ENCODE results near the gene SEZ6.

The SEZ6 gene

GRCh38 chr17:28972437-28972836 is 33.4 kb downstream of the SEZ6 start:
- Histone ChIP-seq H3K4me1 (ENCODE audit: insufficient read depth, low read length) (no peaks in the 10 kb centered on the region), H3K4me2 (ENCODE audit: insufficient read depth, low read length) (no peak overlapping the region), H4K20me1 (ENCODE audit: insufficient read depth, low read length) (no peaks in the 10 kb centered on the region), H3K9ac (ENCODE audit: low read depth, low read length) (no peak overlapping the region), H3K36me3 (ENCODE audit: insufficient read depth, low read length) (no peaks in the 10 kb centered on the region), H3K27ac (ENCODE audit: low read length) (no peak overlapping the region), H2AFZ (ENCODE audit: low read depth, low read length) (no peak overlapping the region), H3K27me3 (ENCODE audit: insufficient read depth, low read length, poor library complexity) (peaks cover 11% of the 10 kb centered on the region), H3K4me3 (ENCODE audit: low read depth in 1 of 2, low read length in 2 of 2) (no peak overlapping the region), H3K79me2 (ENCODE audit: insufficient read depth, low read length) (no peaks in the 10 kb centered on the region), H3K9me3 (ENCODE audit: insufficient read depth, low read length, severe bottlenecking) (no peaks in the 10 kb centered on the region)
- DNase-seq (no peak), ATAC-seq (ENCODE audit: insufficient read depth, low read depth) (no peak)
- TF ChIP-seq, protein P1, sequence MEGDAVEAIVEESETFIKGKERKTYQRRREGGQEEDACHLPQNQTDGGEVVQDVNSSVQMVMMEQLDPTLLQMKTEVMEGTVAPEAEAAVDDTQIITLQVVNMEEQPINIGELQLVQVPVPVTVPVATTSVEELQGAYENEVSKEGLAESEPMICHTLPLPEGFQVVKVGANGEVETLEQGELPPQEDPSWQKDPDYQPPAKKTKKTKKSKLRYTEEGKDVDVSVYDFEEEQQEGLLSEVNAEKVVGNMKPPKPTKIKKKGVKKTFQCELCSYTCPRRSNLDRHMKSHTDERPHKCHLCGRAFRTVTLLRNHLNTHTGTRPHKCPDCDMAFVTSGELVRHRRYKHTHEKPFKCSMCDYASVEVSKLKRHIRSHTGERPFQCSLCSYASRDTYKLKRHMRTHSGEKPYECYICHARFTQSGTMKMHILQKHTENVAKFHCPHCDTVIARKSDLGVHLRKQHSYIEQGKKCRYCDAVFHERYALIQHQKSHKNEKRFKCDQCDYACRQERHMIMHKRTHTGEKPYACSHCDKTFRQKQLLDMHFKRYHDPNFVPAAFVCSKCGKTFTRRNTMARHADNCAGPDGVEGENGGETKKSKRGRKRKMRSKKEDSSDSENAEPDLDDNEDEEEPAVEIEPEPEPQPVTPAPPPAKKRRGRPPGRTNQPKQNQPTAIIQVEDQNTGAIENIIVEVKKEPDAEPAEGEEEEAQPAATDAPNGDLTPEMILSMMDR (IDR thresholded peaks at IDR 0.05; ENCODE audit: borderline replicate concordance, extremely low read depth, low read length, poor library complexity, severe bottlenecking) = no peak
- no peak for TF ChIP-seq EZH2 (IDR thresholded peaks at IDR 0.05; ENCODE audit: borderline replicate concordance, low read depth, low read length, severe bottlenecking)

DNA sequence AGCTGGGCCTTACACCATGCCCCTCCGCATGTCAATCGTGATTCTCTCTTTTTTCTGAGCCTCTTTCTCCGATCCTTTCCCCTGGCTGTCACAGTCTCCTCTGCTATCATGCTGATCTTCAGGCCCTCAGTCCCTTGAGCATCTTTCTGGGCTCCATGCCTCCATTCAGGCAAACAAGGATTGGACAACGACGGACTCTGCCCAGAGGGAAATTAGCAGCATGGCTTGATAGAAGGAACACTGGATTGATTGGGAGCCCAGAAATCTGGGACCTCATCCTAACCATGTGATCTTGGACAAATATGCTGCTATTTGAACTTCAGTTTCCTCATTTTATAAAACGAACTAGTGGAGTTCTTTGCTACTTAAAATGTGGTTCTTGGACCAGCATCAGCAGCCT is 35.0 kb downstream of the SEZ6 start:
- no peak for TF ChIP-seq EZH2 (IDR thresholded peaks at IDR 0.05; ENCODE audit: borderline replicate concordance, low read depth, low read length, severe bottlenecking)
- TF ChIP-seq, protein P1 (IDR thresholded peaks at IDR 0.05; ENCODE audit: borderline replicate concordance, extremely low read depth, low read length, poor library complexity, severe bottlenecking) = no peak
- Histone ChIP-seq H3K4me1 (ENCODE audit: insufficient read depth, low read length) (no peaks in the 10 kb centered on the region), H2AFZ (ENCODE audit: low read depth, low read length) (no peak overlapping the region), H3K27ac (ENCODE audit: low read length) (no peak overlapping the region), H3K79me2 (ENCODE audit: insufficient read depth, low read length) (no peaks in the 10 kb centered on the region), H3K4me3 (ENCODE audit: low read depth in 1 of 2, low read length in 2 of 2) (no peak overlapping the region), H3K4me2 (ENCODE audit: insufficient read depth, low read length) (no peak overlapping the region), H3K27me3 (ENCODE audit: insufficient read depth, low read length, poor library complexity) (peaks cover 11% of the 10 kb centered on the region), H3K9me3 (ENCODE audit: insufficient read depth, low read length, severe bottlenecking) (no peaks in the 10 kb centered on the region), H3K36me3 (ENCODE audit: insufficient read depth, low read length) (no peaks in the 10 kb centered on the region), H3K9ac (ENCODE audit: low read depth, low read length) (no peak overlapping the region), H4K20me1 (ENCODE audit: insufficient read depth, low read length) (no peaks in the 10 kb centered on the region)
- no peak for ATAC-seq (ENCODE audit: insufficient read depth, low read depth)
- DNase-seq = no peak

DNA sequence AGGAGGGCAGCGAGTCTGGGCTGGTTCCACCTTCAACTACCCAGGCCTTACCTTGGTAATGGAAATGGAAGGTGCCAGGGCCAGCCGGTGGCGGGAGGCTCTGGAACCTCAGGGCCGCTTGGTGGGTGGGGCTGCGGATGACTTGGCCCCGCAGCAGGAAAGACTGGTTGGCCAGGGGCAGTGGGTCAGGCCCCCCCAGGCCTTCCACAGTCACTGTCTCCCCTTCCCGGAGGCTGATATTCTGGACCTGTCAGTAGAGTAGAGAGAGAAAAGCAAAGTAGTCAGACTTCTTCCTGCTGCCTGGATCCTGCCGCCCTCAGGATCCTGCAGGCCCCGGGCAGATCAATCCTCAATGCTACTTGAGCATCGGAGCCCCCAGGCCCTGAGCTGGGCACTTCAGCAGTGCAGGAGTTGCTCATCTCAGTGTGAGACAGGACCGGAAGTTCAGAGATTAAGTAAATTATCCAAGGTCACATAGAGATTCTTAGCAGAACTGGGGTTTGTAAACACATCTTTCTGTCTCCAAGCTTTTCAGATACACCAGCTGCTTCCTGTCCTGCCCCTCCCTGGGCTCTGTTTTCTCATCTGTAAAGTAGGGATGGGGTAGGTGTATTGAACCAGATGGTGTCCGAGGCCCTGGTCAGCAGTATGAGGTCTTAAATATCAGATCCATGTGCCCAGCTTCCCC is 36.0 kb downstream of the SEZ6 start:
- no peaks in the 10 kb centered on the region for H4K20me1 ChIP-seq (ENCODE audit: insufficient read depth, low read length)
- ATAC-seq (ENCODE audit: insufficient read depth, low read depth) (no peak), DNase-seq (no peak)
- no peaks in the 10 kb centered on the region for H3K79me2 ChIP-seq (ENCODE audit: insufficient read depth, low read length)
- no peak overlapping the region for H3K27ac ChIP-seq (ENCODE audit: low read length)
- no peak overlapping the region for H2AFZ ChIP-seq (ENCODE audit: low read depth, low read length)
- H3K4me1 ChIP-seq (ENCODE audit: insufficient read depth, low read length) = no peaks in the 10 kb centered on the region
- no peak overlapping the region for H3K9ac ChIP-seq (ENCODE audit: low read depth, low read length)
- peaks cover 11% of the 10 kb centered on the region for H3K27me3 ChIP-seq (ENCODE audit: insufficient read depth, low read length, poor library complexity)
- TF ChIP-seq, protein P1 (IDR thresholded peaks at IDR 0.05; ENCODE audit: borderline replicate concordance, extremely low read depth, low read length, poor library complexity, severe bottlenecking) = no peak
- TF ChIP-seq EZH2 (IDR thresholded peaks at IDR 0.05; ENCODE audit: borderline replicate concordance, low read depth, low read length, severe bottlenecking) = no peak
- no peaks in the 10 kb centered on the region for H3K9me3 ChIP-seq (ENCODE audit: insufficient read depth, low read length, severe bottlenecking)
- H3K4me2 ChIP-seq (ENCODE audit: insufficient read depth, low read length) = no peak overlapping the region
- no peaks in the 10 kb centered on the region for H3K36me3 ChIP-seq (ENCODE audit: insufficient read depth, low read length)
- no peak overlapping the region for H3K4me3 ChIP-seq (ENCODE audit: low read depth in 1 of 2, low read length in 2 of 2)
